PC-9 (cell line): ENCODE data around the gene HFE.

Experiments used
- CTCF ChIP-seq: fragments of 200-600 bp; sonication (generic); conservative IDR thresholded peaks from 2 replicates; pipeline ENCODE4 v1.6.1; 2017; ENCODE audit warnings: mixed run types, antibody characterized with exemption, mild to moderate bottlenecking, moderate library complexity
- EZH2 ChIP-seq: fragments of 200-600 bp; sonication (generic); IDR thresholded peaks from 2 replicates; pipeline ENCODE4 v1.8.0; 2017; ENCODE audit warnings: antibody characterized with exemption, low read depth

- TF ChIP-seq CTCF, result peak; percentile 68
- no peak for TF ChIP-seq EZH2
Observed at GRCh38 chr6:26103770-26104456, 16.7 kb downstream of the HFE start.
